VCaP (cell line): ENCODE data around the gene MRC2.

Experiments used
- H3K27ac ChIP-seq: fragments of 450-650 bp; 2 replicates; pipeline ENCODE4 v1.5.1; 2017
- CTCF ChIP-seq: fragments of 450-650 bp; conservative IDR thresholded peaks from 2 replicates; pipeline ENCODE4 v1.5.1; 2017; ENCODE audit warnings: mild to moderate bottlenecking, moderate library complexity

Gene MRC2

GRCh38 chr17:62653002-62653825 lies 25.7 kb downstream of the MRC2 start:
- H3K27ac ChIP-seq, result peak overlapping the region; percentile 68
- no peak for TF ChIP-seq CTCF

GRCh38 chr17:62653826-62654761 lies 26.6 kb downstream of the MRC2 start:
- H3K27ac ChIP-seq, result no peak overlapping the region
- no peak for TF ChIP-seq CTCF

GRCh38 chr17:62655656-62656055 lies 28.2 kb downstream of the MRC2 start:
- no peak for TF ChIP-seq CTCF

GRCh38 chr17:62656446-62656845 lies 29.0 kb downstream of the MRC2 start:
- H3K27ac ChIP-seq, result no peak overlapping the region
- TF ChIP-seq CTCF, result no peak

More at GRCh38 chr17:62655656-62656055, 28.2 kb downstream of the MRC2 start:
- H3K27ac ChIP-seq, result no peak overlapping the region

- no peak overlapping the region for H3K27ac ChIP-seq
- TF ChIP-seq CTCF, result no peak
Measured at GRCh38 chr17:62657145-62657665, 29.7 kb downstream of the MRC2 start.

- no peak overlapping the region for H3K27ac ChIP-seq
- no peak for TF ChIP-seq CTCF
Measured at GRCh38 chr17:62657690-62658089, 30.2 kb downstream of the MRC2 start.
